Smooth muscle cell (in vitro differentiated cells): ENCODE data around the gene UBE2H. TPM values are rescaled to one million over a fixed set of nuclear protein-coding genes. Genes with fewer than 3 reads are reported as not detected.
"Not testable (repeated sequence)": the region's sequence is repeated elsewhere in the genome, so short reads cannot be mapped to it uniquely, and the experiment has no call there.

ENCODE experiments used
- DNase-seq: peaks from one replicate; lab custom pipeline; 2025; ENCODE audit not compliant: unreplicated experiment; lab: John Stamatoyannopoulos, UW
- H2AFZ ChIP-seq: fragments of 200-600 bp; sonication (generic); 2 replicates; pipeline ENCODE4 v1.6.0; 2016; ENCODE audit warnings: antibody characterized with exemption, low read depth, mild to moderate bottlenecking
- H3F3A ChIP-seq: fragments of 200-600 bp; sonication (generic); 2 replicates; pipeline ENCODE4 v1.6.0; 2017; ENCODE audit warnings: antibody characterized with exemption, low read depth
- H3K27ac ChIP-seq: fragments of 200-600 bp; sonication (generic); 2 replicates; pipeline ENCODE4 v1.5.1; 2016; ENCODE audit warnings: low read depth, mild to moderate bottlenecking
- H3K27me3 ChIP-seq: fragments of 200-600 bp; sonication (generic); 2 replicates; pipeline ENCODE4 v1.6.1; 2016; ENCODE audit warnings: low read depth, mild to moderate bottlenecking
- H3K36me3 ChIP-seq: fragments of 200-600 bp; sonication (generic); 2 replicates; pipeline ENCODE4 v1.5.1; 2016; ENCODE audit warnings: low read depth
- H3K4me1 ChIP-seq: fragments of 200-600 bp; sonication (generic); 2 replicates; pipeline ENCODE4 v1.5.1; 2016; ENCODE audit warnings: low read depth
- H3K4me2 ChIP-seq: fragments of 200-600 bp; sonication (generic); 2 replicates; pipeline ENCODE4 v1.6.0; 2016; ENCODE audit warnings: mild to moderate bottlenecking
- H3K4me3 ChIP-seq: fragments of 200-600 bp; sonication (generic); 2 replicates; pipeline ENCODE4 v1.5.1; 2016; ENCODE audit warnings: mild to moderate bottlenecking
- H3K79me2 ChIP-seq: fragments of 200-600 bp; sonication (generic); 2 replicates; pipeline ENCODE4 v1.6.0; 2016; ENCODE audit warnings: low read depth, mild to moderate bottlenecking
- H3K9ac ChIP-seq: fragments of 200-600 bp; sonication (generic); 2 replicates; pipeline ENCODE4 v1.6.0; 2016; ENCODE audit warnings: low read depth
- H3K9me3 ChIP-seq: fragments of 200-600 bp; sonication (generic); replicated peaks from 2 replicates; pipeline ENCODE4 v1.5.1; 2016; ENCODE audit warnings: low read depth
- H4K20me1 ChIP-seq: fragments of 200-600 bp; sonication (generic); 2 replicates; pipeline ENCODE4 v1.6.0; 2016; ENCODE audit warnings: low read depth
- WGBS: methylation state at CpG from one replicate; pipeline ENCODE4 v1.1.7; 2016; ENCODE audit warnings: low lambda C conversion rate; 5-methylcytosine and 5-hydroxymethylcytosine counted together
- polyA plus RNA-seq: library from polyadenylated mRNA; unstranded; fragments of >200 nt; fragmentation: Nextera tagmentation; extraction: Ambion mirVana; gene quantifications from 2 replicates; pipeline ENCODE4 v1.2.1, GENCODE V29; 2016
- total RNA-seq: library from RNA; depleted of rRNA; stranded (reverse); fragments of >200 nt; gene quantifications from 2 replicates; pipeline ENCODE4 v1.2.3, GENCODE V29; 2014
- TF ChIP-seq, protein P1 (sequence below): fragments of 200-600 bp; sonication (generic); IDR thresholded peaks from 2 replicates; pipeline ENCODE4 v1.5.1; 2017; ENCODE audit warnings: borderline replicate concordance, mild to moderate bottlenecking, antibody characterized with exemption; ENCODE audit not compliant: insufficient read depth, poor library complexity, severe bottlenecking

The UBE2H gene
- total and polyA plus RNA-seq, 2 experiments from 2014 or later = 66.1 to 94.5 TPM

DNA sequence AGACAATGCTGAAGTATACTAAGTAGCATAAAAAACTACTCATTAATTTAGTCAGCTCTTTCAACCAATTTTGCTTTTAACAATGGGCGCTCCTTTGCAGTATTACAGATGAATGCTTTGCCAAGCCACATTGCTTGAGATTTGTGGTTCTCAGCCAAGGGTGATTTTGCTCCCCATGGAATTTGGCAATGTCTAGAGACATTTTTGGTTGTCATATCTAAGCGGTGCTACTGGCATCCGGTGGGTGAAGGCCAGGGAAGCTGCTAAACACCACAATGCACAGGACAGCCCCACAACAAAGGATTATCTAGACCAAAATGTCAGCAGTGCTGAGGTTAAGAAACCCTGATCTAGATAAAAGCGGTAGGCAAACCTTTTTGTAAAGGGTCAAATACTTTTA, 112.0 kb downstream of the UBE2H start:
- H2AFZ ChIP-seq = no peak overlapping the region
- H3K4me3 ChIP-seq = no peak overlapping the region
- no peaks in the 10 kb centered on the region for H3K36me3 ChIP-seq
- no peaks in the 10 kb centered on the region for H3F3A ChIP-seq
- peaks cover 96% of the 10 kb centered on the region for H4K20me1 ChIP-seq
- WGBS = 75% methylated on average over 4 of the region's 4 CpGs
- H3K27me3 ChIP-seq = no peaks in the 10 kb centered on the region
- H3K4me2 ChIP-seq = no peak overlapping the region
- TF ChIP-seq, protein P1, sequence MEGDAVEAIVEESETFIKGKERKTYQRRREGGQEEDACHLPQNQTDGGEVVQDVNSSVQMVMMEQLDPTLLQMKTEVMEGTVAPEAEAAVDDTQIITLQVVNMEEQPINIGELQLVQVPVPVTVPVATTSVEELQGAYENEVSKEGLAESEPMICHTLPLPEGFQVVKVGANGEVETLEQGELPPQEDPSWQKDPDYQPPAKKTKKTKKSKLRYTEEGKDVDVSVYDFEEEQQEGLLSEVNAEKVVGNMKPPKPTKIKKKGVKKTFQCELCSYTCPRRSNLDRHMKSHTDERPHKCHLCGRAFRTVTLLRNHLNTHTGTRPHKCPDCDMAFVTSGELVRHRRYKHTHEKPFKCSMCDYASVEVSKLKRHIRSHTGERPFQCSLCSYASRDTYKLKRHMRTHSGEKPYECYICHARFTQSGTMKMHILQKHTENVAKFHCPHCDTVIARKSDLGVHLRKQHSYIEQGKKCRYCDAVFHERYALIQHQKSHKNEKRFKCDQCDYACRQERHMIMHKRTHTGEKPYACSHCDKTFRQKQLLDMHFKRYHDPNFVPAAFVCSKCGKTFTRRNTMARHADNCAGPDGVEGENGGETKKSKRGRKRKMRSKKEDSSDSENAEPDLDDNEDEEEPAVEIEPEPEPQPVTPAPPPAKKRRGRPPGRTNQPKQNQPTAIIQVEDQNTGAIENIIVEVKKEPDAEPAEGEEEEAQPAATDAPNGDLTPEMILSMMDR = no peak
- H3K79me2 ChIP-seq = peaks cover 13% of the 10 kb centered on the region
- no peak for DNase-seq
- no peak overlapping the region for H3K27ac ChIP-seq
- H3K9ac ChIP-seq = no peak overlapping the region
- H3K9me3 ChIP-seq = no peaks in the 10 kb centered on the region
- peaks cover 19% of the 10 kb centered on the region for H3K4me1 ChIP-seq

DNA sequence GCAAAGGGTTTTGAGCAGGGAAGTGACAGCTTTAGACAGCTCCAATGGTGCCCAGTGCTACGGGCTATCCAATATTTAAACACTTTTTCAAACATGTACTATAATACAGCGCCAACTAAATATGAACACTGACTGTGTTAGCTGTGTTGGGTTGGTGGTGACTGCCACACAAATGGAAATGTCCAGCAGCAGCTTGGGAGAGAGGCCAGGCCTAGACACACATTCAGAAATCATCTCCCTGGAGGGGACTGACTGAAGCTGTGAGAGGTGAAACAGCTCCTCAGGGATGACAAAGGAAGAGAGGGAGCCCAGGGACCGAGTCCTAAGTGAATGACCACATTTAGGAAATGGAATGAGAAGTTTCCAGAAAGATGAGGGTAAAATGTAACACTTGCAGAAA, 115.8 kb downstream of the UBE2H start:
- Histone ChIP-seq H2AFZ (no peak overlapping the region), H3K79me2 (peaks cover 8% of the 10 kb centered on the region), H3K27ac (no peak overlapping the region), H3K27me3 (no peaks in the 10 kb centered on the region), H3K4me1 (peaks cover 11% of the 10 kb centered on the region), H3F3A (no peaks in the 10 kb centered on the region), H3K9ac (no peak overlapping the region), H3K36me3 (no peaks in the 10 kb centered on the region), H3K4me3 (no peak overlapping the region), H3K4me2 (no peak overlapping the region), H4K20me1 (peaks cover 67% of the 10 kb centered on the region), H3K9me3 (no peaks in the 10 kb centered on the region)
- WGBS = 84% methylated on average over 3 of the region's 3 CpGs
- TF ChIP-seq, protein P1 = no peak
- DNase-seq = no peak

DNA sequence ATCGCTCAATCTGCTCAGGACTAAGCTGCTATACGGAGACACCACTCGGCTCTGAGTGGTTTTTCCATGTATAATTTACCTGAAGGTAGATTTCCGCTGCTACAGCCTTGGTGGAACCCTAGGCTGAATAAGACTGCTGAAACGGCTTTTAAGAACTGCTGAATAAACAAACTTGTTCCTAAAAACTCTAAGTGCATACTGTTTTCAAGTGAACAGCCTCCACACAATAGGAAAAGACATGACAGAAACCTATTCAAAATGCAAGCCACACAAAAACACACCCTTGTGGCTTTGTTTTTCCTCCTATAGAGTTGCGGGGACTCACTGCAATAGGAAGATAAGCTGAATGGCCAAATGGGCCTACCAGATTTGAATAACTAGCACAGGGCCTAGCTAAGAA, 117.2 kb downstream of the UBE2H start:
- Histone ChIP-seq H3K4me1 (peaks cover 22% of the 10 kb centered on the region), H2AFZ (no peak overlapping the region), H3F3A (no peaks in the 10 kb centered on the region), H3K9ac (no peak overlapping the region), H3K9me3 (no peaks in the 10 kb centered on the region), H3K4me2 (no peak overlapping the region), H3K27me3 (no peaks in the 10 kb centered on the region), H3K4me3 (no peak overlapping the region), H3K79me2 (no peaks in the 10 kb centered on the region), H3K27ac (no peak overlapping the region), H3K36me3 (no peaks in the 10 kb centered on the region), H4K20me1 (peaks cover 56% of the 10 kb centered on the region)
- TF ChIP-seq, protein P1 = no peak
- no peak for DNase-seq
- WGBS = 93% methylated on average over 6 of the region's 6 CpGs

DNA sequence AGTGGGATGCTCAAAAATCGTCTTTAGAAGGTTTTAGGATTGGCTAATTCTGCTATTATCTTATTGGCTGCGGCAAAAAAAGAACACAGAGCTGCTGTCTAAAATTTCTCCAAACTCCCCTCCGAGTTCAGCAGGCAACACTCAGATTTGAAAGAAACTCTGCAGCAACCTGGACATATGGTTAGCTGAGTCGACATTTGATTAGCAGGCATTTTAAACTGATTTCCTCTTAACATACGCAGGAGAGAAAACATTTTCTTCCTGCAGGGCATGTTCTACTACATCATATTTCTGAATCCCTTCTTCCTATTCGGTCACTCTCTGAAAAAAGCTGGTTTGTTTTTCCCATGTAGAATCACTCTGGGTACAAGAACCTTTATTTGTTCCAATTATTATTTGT, 119.4 kb downstream of the UBE2H start:
- H3K27ac ChIP-seq, H3K9me3 ChIP-seq, H2AFZ ChIP-seq, H3F3A ChIP-seq, DNase-seq, H3K9ac ChIP-seq, H3K4me2 ChIP-seq, H3K79me2 ChIP-seq, H3K27me3 ChIP-seq, H3K4me3 ChIP-seq, H3K36me3 ChIP-seq: not testable (repeated sequence)
- H4K20me1 ChIP-seq = peaks cover 38% of the 10 kb centered on the region
- peaks cover 31% of the 10 kb centered on the region for H3K4me1 ChIP-seq
- WGBS = 93% methylated on average over 6 of the region's 6 CpGs
